Upper lobe of left lung (tissue), 6 donors: Measurements from ENCODE around the gene CASP10. TPM values are rescaled to one million over a fixed set of nuclear protein-coding genes. Genes with fewer than 3 reads are reported as not detected.

Experiments used
- ATAC-seq, 2 donors: fragments of 200-7000 bp; cut with Tn5 transposase; one replicate each; pipeline ENCODE4 v1.9.1; 2022; ENCODE audit warnings: mild to moderate bottlenecking in 2 of 2, moderate library complexity in 2 of 2; ENCODE audit not compliant: low FRiP score in 2 of 2
- DNase-seq, 2 donors: peaks; one replicate each; pipeline ENCODE4 v3.0.0-alpha.2; 2019 to 2020
- H3K27ac ChIP-seq, 4 donors: fragments of 200-600 bp; sonication (generic); one replicate each; pipeline ENCODE4 v1.5.1; 2016 to 2019
- H3K27me3 ChIP-seq, 4 donors: fragments of 200-600 bp; sonication (generic); one replicate each; pipeline ENCODE4 v1.5.1; 2017 to 2019
- H3K36me3 ChIP-seq, 4 donors: fragments of 200-600 bp; sonication (generic); one replicate each; pipeline ENCODE4 v1.5.1; 2016 to 2019
- H3K4me1 ChIP-seq, 4 donors: fragments of 200-600 bp; sonication (generic); one replicate each; pipeline ENCODE4 v1.5.1; 2018 to 2019
- H3K4me3 ChIP-seq, 4 donors: fragments of 200-600 bp; sonication (generic); one replicate each; pipeline ENCODE4 v1.5.1; 2017 to 2019; ENCODE audit warnings: mild to moderate bottlenecking in 2 of 4, moderate library complexity in 1 of 4
- H3K9me3 ChIP-seq, 4 donors: fragments of 200-600 bp; sonication (generic); one replicate each; pipeline ENCODE4 v1.5.1; 2018 to 2019
- CTCF ChIP-seq, 6 experiments: fragments of 450-650 bp in 4 of 6; fragments of 200-600 bp in 2 of 6; sonication (generic) in 2 of 6; IDR thresholded peaks; one replicate each; pipeline ENCODE4 v1.5.1; 2016 to 2019; ENCODE audit warnings: antibody characterized with exemption in 6 of 6
- EP300 ChIP-seq, 4 donors: sonication (generic); formaldehyde crosslinking; IDR thresholded peaks; one replicate each; pipeline ENCODE4 v1.5.1; 2017; ENCODE audit warnings: antibody characterized with exemption in 4 of 4, control low read depth in 2 of 4
- POLR2A ChIP-seq, 4 donors: fragments of 450-650 bp; IDR thresholded peaks; one replicate each; pipeline ENCODE4 v1.5.1; 2016 to 2017; ENCODE audit warnings: antibody characterized with exemption in 4 of 4, mild to moderate bottlenecking in 2 of 4
- POLR2AphosphoS5 ChIP-seq, 2 donors: sonication (generic); formaldehyde crosslinking; IDR thresholded peaks; one replicate each; pipeline ENCODE4 v1.5.1; 2017; ENCODE audit warnings: antibody characterized with exemption in 2 of 2
- WGBS, 2 donors: methylation state at CpG; one replicate each; pipeline ENCODE4 v1.1.5; 2017 to 2018; 5-methylcytosine and 5-hydroxymethylcytosine counted together
- total RNA-seq, 6 donors: library from RNA; depleted of rRNA in 4 of 6; stranded (reverse); fragments of >200 nt in 4 of 6; gene quantifications; one replicate each; pipeline versions ENCODE4 v1.1.0 to v1.2.1, GENCODE V29; 2016 to 2021
- donor health status: DM: no; HTN: no; CAD: no; lungs with moderate emphysema.
- donor health status: DM: no; HTN: yes; CAD: no; lungs with severe emphysema.

The CASP10 gene
- total RNA-seq, 6 donors from 2014 or later: 21.1 to 67.1 (median 29.9) TPM

DNA sequence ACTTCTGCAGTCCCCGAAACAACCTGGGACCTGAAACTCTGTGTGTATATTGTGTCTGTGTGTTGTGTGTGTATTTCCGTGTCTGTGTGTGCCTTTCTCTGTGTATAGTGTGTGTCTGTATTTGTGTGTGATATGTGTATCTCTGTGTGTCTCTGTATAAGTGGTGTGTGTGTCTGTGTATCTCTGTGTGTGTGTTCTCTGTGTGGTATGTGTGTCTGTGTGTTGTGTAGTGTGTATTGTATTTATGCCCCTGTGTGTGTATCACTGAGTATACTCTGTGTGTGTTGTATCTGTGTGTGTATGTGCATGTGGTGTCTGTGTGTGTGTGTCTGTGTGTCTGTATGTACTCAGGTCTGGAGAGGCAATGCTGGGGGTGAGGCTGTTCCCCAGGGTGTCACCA is 89.0 kb downstream of the CASP10 start:
- TF ChIP-seq POLR2A (IDR thresholded peaks at IDR 0.05) (no peak), CTCF (IDR thresholded peaks at IDR 0.05) (no peak), EP300 (IDR thresholded peaks at IDR 0.05) (no peak), POLR2AphosphoS5 (IDR thresholded peaks at IDR 0.05) (no peak)
- 96 to 100% methylated on average over 2 of the region's 2 CpGs for WGBS, 2 donors
- ATAC-seq (no peak), DNase-seq (no peak)
- Histone ChIP-seq H3K4me3 (no peak overlapping the region), H3K4me1 (peaks cover 0 to 4% (median 2%) of the 10 kb centered on the region in 4 donors), H3K36me3 (peaks cover 18 to 91% (median 41%) of the 10 kb centered on the region in 4 donors), H3K9me3 (no peaks in the 10 kb centered on the region), H3K27me3 (no peaks in the 10 kb centered on the region), H3K27ac (no peak overlapping the region)

GRCh38 chr2:201273330-201273983 is 90.5 kb downstream of the CASP10 start:
- ATAC-seq (no peak), DNase-seq (no peak)
- no peak for TF ChIP-seq POLR2A (IDR thresholded peaks at IDR 0.05)
- no peak for TF ChIP-seq CTCF (IDR thresholded peaks at IDR 0.05)
- TF ChIP-seq POLR2AphosphoS5 (IDR thresholded peaks at IDR 0.05): no peak
- TF ChIP-seq EP300 (IDR thresholded peaks at IDR 0.05): no peak
- H3K9me3 ChIP-seq: no peaks in the 10 kb centered on the region
- H3K4me1 ChIP-seq: peaks cover 0 to 4% (median 2%) of the 10 kb centered on the region in 4 donors
- WGBS, 2 donors: 74 to 80% methylated on average over 9 of the region's 9 CpGs
- no peaks in the 10 kb centered on the region for H3K27me3 ChIP-seq
- H3K4me3 ChIP-seq: no peak overlapping the region
- peak overlapping the region in 1 of 4 donors; percentile 20 for H3K27ac ChIP-seq
- H3K36me3 ChIP-seq: peaks cover 18 to 90% (median 43%) of the 10 kb centered on the region in 4 donors

- peaks cover 18 to 91% (median 50%) of the 10 kb centered on the region in 4 donors for H3K36me3 ChIP-seq
- no peak for DNase-seq
- 81 to 88% methylated on average over 2 of the region's 2 CpGs for WGBS, 2 donors
Observed at GRCh38 chr2:201275069-201275468, 92.1 kb downstream of the CASP10 start.

DNA sequence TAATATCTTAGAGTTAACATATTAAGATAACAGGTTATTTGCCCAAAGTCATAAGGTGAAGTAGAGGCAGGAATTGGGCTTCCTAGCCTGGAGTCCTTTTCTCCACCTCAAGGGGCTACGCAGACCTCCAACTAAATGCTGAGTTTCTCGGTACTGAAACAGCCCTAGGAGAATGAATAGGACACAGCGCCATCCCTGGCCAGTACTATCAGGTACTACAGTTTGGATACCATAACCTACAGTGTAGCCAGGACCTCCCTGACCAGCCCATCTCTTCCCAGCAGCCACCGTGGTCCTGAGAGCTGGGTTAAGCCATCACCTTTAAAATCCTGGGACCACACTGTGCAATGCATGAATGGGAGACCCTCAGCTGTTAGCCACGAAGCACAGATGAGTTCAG is 93.0 kb downstream of the CASP10 start:
- ATAC-seq: peak in 1 of 2 donors; percentile 40
- TF ChIP-seq EP300 (IDR thresholded peaks at IDR 0.05) (no peak), CTCF (IDR thresholded peaks at IDR 0.05) (no peak), POLR2A (IDR thresholded peaks at IDR 0.05) (no peak), POLR2AphosphoS5 (IDR thresholded peaks at IDR 0.05) (no peak)

More at GRCh38 chr2:201275069-201275468, 92.1 kb downstream of the CASP10 start:
- Histone ChIP-seq H3K4me1 (peaks cover 0 to 3% (median 0%) of the 10 kb centered on the region in 4 donors), H3K27me3 (no peaks in the 10 kb centered on the region), H3K4me3 (no peak overlapping the region), H3K27ac (no peak overlapping the region), H3K9me3 (no peaks in the 10 kb centered on the region)
- TF ChIP-seq POLR2A (IDR thresholded peaks at IDR 0.05) (no peak), EP300 (IDR thresholded peaks at IDR 0.05) (no peak), POLR2AphosphoS5 (IDR thresholded peaks at IDR 0.05) (no peak), CTCF (IDR thresholded peaks at IDR 0.05) (no peak)
- no peak for ATAC-seq

DNA sequence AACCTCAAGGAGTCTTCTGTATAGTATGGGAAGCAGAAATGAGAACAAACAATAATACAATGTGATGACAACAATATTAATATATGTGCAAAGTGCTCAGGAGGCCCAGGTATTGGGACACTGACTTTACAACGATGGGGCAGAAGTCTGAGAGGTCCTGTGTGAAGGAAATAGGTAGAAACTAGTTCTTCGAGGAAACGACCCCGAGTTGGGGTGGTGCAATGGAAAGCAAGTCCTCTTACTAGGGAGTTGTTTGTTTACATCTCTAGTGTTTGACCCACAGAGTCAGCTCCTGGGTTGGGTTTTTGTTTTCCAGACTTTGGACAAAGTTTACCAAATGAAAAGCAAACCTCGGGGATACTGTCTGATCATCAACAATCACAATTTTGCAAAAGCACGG is 93.6 kb downstream of the CASP10 start:
- WGBS, 2 donors: 83 to 90% methylated on average over 6 of the region's 6 CpGs
- no peak for DNase-seq
- Histone ChIP-seq H3K27ac (no peak overlapping the region), H3K36me3 (peaks cover 16 to 81% (median 50%) of the 10 kb centered on the region in 4 donors), H3K4me3 (no peak overlapping the region), H3K4me1 (peaks cover 0 to 3% (median 0%) of the 10 kb centered on the region in 4 donors), H3K27me3 (no peaks in the 10 kb centered on the region), H3K9me3 (no peaks in the 10 kb centered on the region)
- no peak for ATAC-seq
- TF ChIP-seq CTCF (IDR thresholded peaks at IDR 0.05) (no peak), POLR2AphosphoS5 (IDR thresholded peaks at IDR 0.05) (no peak), EP300 (IDR thresholded peaks at IDR 0.05) (no peak), POLR2A (IDR thresholded peaks at IDR 0.05) (no peak)

More for the DNA sequence above, 93.0 kb downstream of the CASP10 start:
- Histone ChIP-seq H3K9me3 (no peaks in the 10 kb centered on the region), H3K36me3 (peaks cover 18 to 84% (median 50%) of the 10 kb centered on the region in 4 donors), H3K27ac (no peak overlapping the region), H3K4me1 (peaks cover 0 to 3% (median 0%) of the 10 kb centered on the region in 4 donors), H3K4me3 (no peak overlapping the region), H3K27me3 (no peaks in the 10 kb centered on the region)
- 86 to 91% methylated on average over 5 of the region's 5 CpGs for WGBS, 2 donors
- DNase-seq: no peak
